GM21381 (cell line): ENCODE results near the gene UPF3A.

Experiments used
- ATAC-seq: cut with Tn5 transposase; IDR thresholded peaks from one replicate; pipeline ENCODE4 v1.9.1; 2021; ENCODE audit warnings: mild to moderate bottlenecking, moderate library complexity; ENCODE audit not compliant: unreplicated experiment

The UPF3A gene

GRCh38 chr13:114299604-114300305 is 18.4 kb downstream of the UPF3A start:
- ATAC-seq, result no peak

- ATAC-seq, result no peak
Measured at GRCh38 chr13:114303700-114304327, 22.4 kb downstream of the UPF3A start.

- ATAC-seq, result no peak
Measured at GRCh38 chr13:114304346-114305034, 23.1 kb downstream of the UPF3A start.

GRCh38 chr13:114309086-114309485 is 27.7 kb downstream of the UPF3A start:
- no peak for ATAC-seq

GRCh38 chr13:114309806-114310410 is 28.5 kb downstream of the UPF3A start:
- no peak for ATAC-seq

GRCh38 chr13:114310956-114311355 is 29.6 kb downstream of the UPF3A start:
- no peak for ATAC-seq

GRCh38 chr13:114311387-114311786 is 30.0 kb downstream of the UPF3A start:
- no peak for ATAC-seq

GRCh38 chr13:114311908-114312307 is 30.5 kb downstream of the UPF3A start:
- no peak for ATAC-seq

GRCh38 chr13:114313061-114313860 is 31.9 kb downstream of the UPF3A start:
- no peak for ATAC-seq

- ATAC-seq, result peak; percentile 86
Measured at GRCh38 chr13:114314074-114314912, 32.9 kb downstream of the UPF3A start, which contains the start of gene CHAMP1. TSS of gene CHAMP1 (plus strand) at chr13:114314503. CDS start at chr13:114323843, 9,340 bp downstream.

- no peak for ATAC-seq
Measured at GRCh38 chr13:114315074-114315785, 33.8 kb downstream of the UPF3A start.

- ATAC-seq, result no peak
Measured at GRCh38 chr13:114318624-114319023, 37.2 kb downstream of the UPF3A start.

GRCh38 chr13:114319441-114319913 is 38.1 kb downstream of the UPF3A start:
- no peak for ATAC-seq

GRCh38 chr13:114320065-114320464 is 38.7 kb downstream of the UPF3A start:
- no peak for ATAC-seq

- no peak for ATAC-seq
Measured at GRCh38 chr13:114321256-114321655, 39.9 kb downstream of the UPF3A start.

- ATAC-seq, result no peak
Measured at GRCh38 chr13:114323349-114323748, 41.9 kb downstream of the UPF3A start.

GRCh38 chr13:114324334-114324733 is 42.9 kb downstream of the UPF3A start:
- ATAC-seq, result no peak

GRCh38 chr13:114325729-114326128 is 44.3 kb downstream of the UPF3A start:
- ATAC-seq, result no peak

GRCh38 chr13:114328034-114328433 is 46.6 kb downstream of the UPF3A start:
- no peak for ATAC-seq
